Testis (tissue), 2 donors: ENCODE results near the gene MTRFR.
"Not testable (repeated sequence)": the region's sequence is repeated elsewhere in the genome, so short reads cannot be mapped to it uniquely, and the experiment has no call there.

Experiments
- POLR2A ChIP-seq: fragments of 450-650 bp; IDR thresholded peaks from one replicate; pipeline ENCODE4 v1.6.1; 2017; ENCODE audit warnings: antibody characterized with exemption, mild to moderate bottlenecking, moderate library complexity
- TF ChIP-seq, protein P1 (sequence below), 3 experiments: fragments of 450-650 bp in 2 of 3; fragments of 200-600 bp in 1 of 3; sonication (generic) in 1 of 3; IDR thresholded peaks; one replicate each; pipeline ENCODE4 v1.5.1; 2016 to 2019; ENCODE audit warnings: antibody characterized with exemption in 3 of 3, mild to moderate bottlenecking in 2 of 3, moderate library complexity in 1 of 3

DNA sequence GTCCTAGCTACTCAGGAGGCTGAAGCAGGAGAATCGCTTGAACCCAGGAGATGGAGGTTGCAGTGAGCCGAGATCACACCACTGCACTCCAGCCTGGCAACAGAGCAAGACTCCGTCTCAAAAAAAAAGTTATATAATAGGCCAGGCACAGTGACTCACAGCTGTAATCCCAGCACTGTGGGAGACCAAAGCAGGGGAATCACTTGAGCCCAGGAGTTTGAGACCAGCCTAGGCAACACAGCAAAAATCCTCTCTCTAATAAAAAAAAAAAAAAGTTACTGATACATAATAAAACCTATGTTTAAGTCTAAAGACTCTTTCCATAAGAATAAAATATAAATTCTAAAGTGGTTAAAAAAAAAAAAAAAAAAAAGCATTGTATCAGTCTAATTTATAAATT lies 26.4 kb upstream of the MTRFR start:
- not testable (repeated sequence) for TF ChIP-seq POLR2A
- TF ChIP-seq, protein P1, sequence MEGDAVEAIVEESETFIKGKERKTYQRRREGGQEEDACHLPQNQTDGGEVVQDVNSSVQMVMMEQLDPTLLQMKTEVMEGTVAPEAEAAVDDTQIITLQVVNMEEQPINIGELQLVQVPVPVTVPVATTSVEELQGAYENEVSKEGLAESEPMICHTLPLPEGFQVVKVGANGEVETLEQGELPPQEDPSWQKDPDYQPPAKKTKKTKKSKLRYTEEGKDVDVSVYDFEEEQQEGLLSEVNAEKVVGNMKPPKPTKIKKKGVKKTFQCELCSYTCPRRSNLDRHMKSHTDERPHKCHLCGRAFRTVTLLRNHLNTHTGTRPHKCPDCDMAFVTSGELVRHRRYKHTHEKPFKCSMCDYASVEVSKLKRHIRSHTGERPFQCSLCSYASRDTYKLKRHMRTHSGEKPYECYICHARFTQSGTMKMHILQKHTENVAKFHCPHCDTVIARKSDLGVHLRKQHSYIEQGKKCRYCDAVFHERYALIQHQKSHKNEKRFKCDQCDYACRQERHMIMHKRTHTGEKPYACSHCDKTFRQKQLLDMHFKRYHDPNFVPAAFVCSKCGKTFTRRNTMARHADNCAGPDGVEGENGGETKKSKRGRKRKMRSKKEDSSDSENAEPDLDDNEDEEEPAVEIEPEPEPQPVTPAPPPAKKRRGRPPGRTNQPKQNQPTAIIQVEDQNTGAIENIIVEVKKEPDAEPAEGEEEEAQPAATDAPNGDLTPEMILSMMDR (IDR thresholded peaks at IDR 0.05), result not testable (repeated sequence)
